GM23338 (cell line): Measurements from ENCODE around the gene STAP2. TPM values are rescaled to one million over a fixed set of nuclear protein-coding genes. Genes with fewer than 3 reads are reported as not detected.
A peak's percentile ranks its signal among the peaks of the same experiment; 100 is the strongest.

Experiments used
- ATAC-seq: fragments of 200-7000 bp; cut with Tn5 transposase; 3 replicates; pipeline ENCODE4 v1.9.1; 2020
- DNase-seq: peaks from one replicate; pipeline ENCODE4 v3.0.0-alpha.2; 2015; ENCODE audit warnings: low spot score
- H2AFZ ChIP-seq: fragments of 200-600 bp; sonication (generic); 2 replicates; pipeline ENCODE4 v1.8.0; 2016; ENCODE audit warnings: antibody characterized with exemption, mild to moderate bottlenecking, moderate library complexity
- H3F3A ChIP-seq: fragments of 200-600 bp; sonication (generic); replicated peaks from 2 replicates; pipeline ENCODE4 v1.8.0; 2017; ENCODE audit warnings: antibody characterized with exemption, mixed run types, low read depth
- H3K27ac ChIP-seq: fragments of 200-600 bp; sonication (generic); 2 replicates; pipeline ENCODE4 v1.6.1; 2016; ENCODE audit warnings: low read depth
- H3K27me3 ChIP-seq: fragments of 200-600 bp; sonication (generic); 2 replicates; pipeline ENCODE4 v1.8.0; 2016; ENCODE audit warnings: mild to moderate bottlenecking, mixed run types, moderate library complexity; ENCODE audit not compliant: insufficient read depth
- H3K36me3 ChIP-seq: fragments of 200-600 bp; sonication (generic); 2 replicates; pipeline ENCODE4 v1.8.0; 2016; ENCODE audit warnings: mild to moderate bottlenecking; ENCODE audit not compliant: insufficient read depth
- H3K4me1 ChIP-seq: fragments of 200-600 bp; sonication (generic); 2 replicates; pipeline ENCODE4 v1.8.0; 2016; ENCODE audit warnings: mild to moderate bottlenecking, moderate library complexity; ENCODE audit not compliant: insufficient read depth
- H3K4me2 ChIP-seq: fragments of 200-600 bp; sonication (generic); 2 replicates; pipeline ENCODE4 v1.7.1; 2017; ENCODE audit warnings: mixed run types
- H3K4me3 ChIP-seq: fragments of 200-600 bp; sonication (generic); 2 replicates; pipeline ENCODE4 v1.6.1; 2016; ENCODE audit warnings: mixed run types
- H3K79me2 ChIP-seq: fragments of 200-600 bp; sonication (generic); replicated peaks from 2 replicates; pipeline ENCODE4 v1.8.0; 2017; ENCODE audit warnings: mild to moderate bottlenecking; ENCODE audit not compliant: insufficient read depth
- H3K9me2 ChIP-seq: fragments of 200-600 bp; sonication (generic); 2 replicates; pipeline ENCODE4 v1.8.0; 2017; ENCODE audit not compliant: insufficient read depth
- H4K20me1 ChIP-seq: fragments of 200-600 bp; sonication (generic); replicated peaks from 2 replicates; pipeline ENCODE4 v1.8.0; 2017; ENCODE audit warnings: mild to moderate bottlenecking; ENCODE audit not compliant: insufficient read depth
- H3K27ac Mint-ChIP-seq: 2 replicates; pipeline ENCODE4 v1.8.0; 2020; ENCODE audit warnings: inconsistent platforms, mild to moderate bottlenecking, moderate library complexity, mixed read lengths
- H3K27me3 Mint-ChIP-seq: 3 replicates; pipeline ENCODE4 v1.8.0; 2022; ENCODE audit warnings: low read depth, mild to moderate bottlenecking, moderate library complexity, mixed read lengths, inconsistent platforms; ENCODE audit not compliant: insufficient read depth, poor library complexity
- H3K36me3 Mint-ChIP-seq: 3 replicates; pipeline ENCODE4 v1.8.0; 2021; ENCODE audit warnings: low read depth, mild to moderate bottlenecking, inconsistent platforms, moderate library complexity, mixed read lengths
- H3K4me1 Mint-ChIP-seq: 3 replicates; pipeline ENCODE4 v1.8.0; 2020; ENCODE audit warnings: mild to moderate bottlenecking, inconsistent platforms, mixed read lengths
- H3K4me3 Mint-ChIP-seq: 3 replicates; pipeline ENCODE4 v1.8.0; 2021; ENCODE audit warnings: moderate library complexity, mild to moderate bottlenecking, inconsistent platforms, mixed read lengths
- H3K9me3 Mint-ChIP-seq: 3 replicates; pipeline ENCODE4 v1.8.0; 2020; ENCODE audit warnings: moderate library complexity, mild to moderate bottlenecking, inconsistent platforms, mixed read lengths
- CTCF ChIP-seq, 2 experiments: fragments of 200-600 bp in 1 of 2; sonication (generic) in 1 of 2; conservative IDR thresholded peaks; 2 replicates each; pipeline versions ENCODE4 v1.5.1 to v1.6.1; 2016 to 2017; ENCODE audit warnings: antibody characterized with exemption in 2 of 2, low read depth in 2 of 2, mild to moderate bottlenecking in 2 of 2, moderate library complexity in 1 of 2
- ETS1 ChIP-seq: IDR thresholded peaks from 2 replicates; pipeline ENCODE4 v1.6.1; 2016; ENCODE audit warnings: antibody characterized with exemption
- EZH2 ChIP-seq: fragments of 200-600 bp; sonication (generic); IDR thresholded peaks from one replicate; pipeline ENCODE4 v1.8.0; 2017; ENCODE audit warnings: antibody characterized with exemption, mild to moderate bottlenecking, low read depth; ENCODE audit not compliant: unreplicated experiment
- JUNB ChIP-seq: IDR thresholded peaks from one replicate; pipeline ENCODE4 v1.6.1; 2016; ENCODE audit warnings: antibody characterized with exemption; ENCODE audit not compliant: unreplicated experiment
- NANOG ChIP-seq: IDR thresholded peaks from 2 replicates; pipeline ENCODE4 v1.6.1; 2016; ENCODE audit warnings: antibody characterized with exemption, borderline replicate concordance
- ZNF331 ChIP-seq: fragments of 250-450 bp; sonication (Bioruptor Pico); IDR thresholded peaks from 2 replicates; pipeline ENCODE4 v1.5.0; 2020; ENCODE audit warnings: low read depth, mild to moderate bottlenecking, moderate library complexity
- ZNF462 ChIP-seq: fragments of 250-450 bp; sonication (Bioruptor Pico); IDR thresholded peaks from 2 replicates; pipeline ENCODE4 v1.5.0; 2020; ENCODE audit warnings: mild to moderate bottlenecking, moderate library complexity
- polyA plus RNA-seq: library from polyadenylated mRNA; unstranded; fragments of >200 nt; fragmentation: Nextera tagmentation; extraction: Ambion mirVana; gene quantifications from 2 replicates; pipeline ENCODE4 v1.2.1, GENCODE V29; 2016
- total RNA-seq: library from RNA; depleted of rRNA; stranded (reverse); fragments of >200 nt; shearing (Covaris generic); gene quantifications from 2 replicates; pipeline ENCODE4 v1.2.3, GENCODE V29; 2014

The STAP2 gene
- total and polyA plus RNA-seq, 2 experiments from 2014 or later, result 15.1 to 20.7 TPM

- Histone ChIP-seq H3K9me2 (no peaks in the 10 kb centered on the region), H3F3A (0 out of 2 replicates have a peak, but pooled peaks cover 7% of the 10 kb centered on the region), H3K36me3 (no peaks in the 10 kb centered on the region), H3K4me1 (peaks cover 16% of the 10 kb centered on the region), H3K4me2 (peak overlapping the region; percentile 55; the same call in 1 of the 2 replicates), H3K4me3 (no peak overlapping the region), H3K79me2 (peaks cover 39% of the 10 kb centered on the region), H3K27me3 (no peaks in the 10 kb centered on the region), H2AFZ (no peak overlapping the region), H3K27ac (peak overlapping the region; percentile 66; the same call in 1 of the 2 replicates), H4K20me1 (peaks cover 11% of the 10 kb centered on the region; the same call in 1 of the 2 replicates)
- Mint-ChIP-seq H3K9me3 (no peaks in the 10 kb centered on the region), H3K4me1 (peaks cover 28% of the 10 kb centered on the region), H3K27ac (peak overlapping the region; percentile 70; the same call in 1 of the 2 replicates), H3K36me3 (no peaks in the 10 kb centered on the region), H3K4me3 (0 out of 3 replicates have a peak overlapping the region, but pooled peaks have one; percentile 21), H3K27me3 (peaks cover 26% of the 10 kb centered on the region)
- TF ChIP-seq ZNF462 (CRISPR knock-in tag) (no peak), CTCF (conservative IDR thresholded peaks at IDR 0.05; ENCODE audit: low read depth in 2 of 2) (peak in 1 of 2 experiments; percentile 74; a peak in 3 of 4 replicates), EZH2 (no peak), ZNF331 (CRISPR knock-in tag) (no peak), JUNB (no peak), ETS1 (no peak), NANOG (no peak)
- DNase-seq, result peak; percentile 65
- ATAC-seq, result peak; percentile 73
These were observed 31.2 kb upstream of the STAP2 start for GRCh38 chr19:4369888-4370260.
